GM12865 (cell line): ENCODE measurements around the gene SPECC1.
"Not testable (repeated sequence)": the region's sequence is repeated elsewhere in the genome, so short reads cannot be mapped to it uniquely, and the experiment has no call there.

Experiments
- DNase-seq: peaks from one replicate; pipeline ENCODE4 v3.0.0; 2010; ENCODE audit warnings: low read depth
- H3K4me3 ChIP-seq: 2 replicates; pipeline ENCODE4 v1.5.1; 2011; ENCODE audit warnings: mild to moderate bottlenecking, low read depth, low read length, control low read depth
- TF ChIP-seq, protein P1 (sequence below): IDR thresholded peaks from 2 replicates; pipeline ENCODE4 v1.5.1; 2011; ENCODE audit warnings: low read length, control low read depth, low read depth, inconsistent platforms; ENCODE audit not compliant: insufficient read depth; ENCODE audit errors: missing control alignments

The SPECC1 gene

GRCh38 chr17:20097330-20097729, 88.2 kb downstream of the SPECC1 start:
- no peak for DNase-seq
- no peak overlapping the region for H3K4me3 ChIP-seq
- TF ChIP-seq, protein P1, sequence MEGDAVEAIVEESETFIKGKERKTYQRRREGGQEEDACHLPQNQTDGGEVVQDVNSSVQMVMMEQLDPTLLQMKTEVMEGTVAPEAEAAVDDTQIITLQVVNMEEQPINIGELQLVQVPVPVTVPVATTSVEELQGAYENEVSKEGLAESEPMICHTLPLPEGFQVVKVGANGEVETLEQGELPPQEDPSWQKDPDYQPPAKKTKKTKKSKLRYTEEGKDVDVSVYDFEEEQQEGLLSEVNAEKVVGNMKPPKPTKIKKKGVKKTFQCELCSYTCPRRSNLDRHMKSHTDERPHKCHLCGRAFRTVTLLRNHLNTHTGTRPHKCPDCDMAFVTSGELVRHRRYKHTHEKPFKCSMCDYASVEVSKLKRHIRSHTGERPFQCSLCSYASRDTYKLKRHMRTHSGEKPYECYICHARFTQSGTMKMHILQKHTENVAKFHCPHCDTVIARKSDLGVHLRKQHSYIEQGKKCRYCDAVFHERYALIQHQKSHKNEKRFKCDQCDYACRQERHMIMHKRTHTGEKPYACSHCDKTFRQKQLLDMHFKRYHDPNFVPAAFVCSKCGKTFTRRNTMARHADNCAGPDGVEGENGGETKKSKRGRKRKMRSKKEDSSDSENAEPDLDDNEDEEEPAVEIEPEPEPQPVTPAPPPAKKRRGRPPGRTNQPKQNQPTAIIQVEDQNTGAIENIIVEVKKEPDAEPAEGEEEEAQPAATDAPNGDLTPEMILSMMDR, result no peak

DNA sequence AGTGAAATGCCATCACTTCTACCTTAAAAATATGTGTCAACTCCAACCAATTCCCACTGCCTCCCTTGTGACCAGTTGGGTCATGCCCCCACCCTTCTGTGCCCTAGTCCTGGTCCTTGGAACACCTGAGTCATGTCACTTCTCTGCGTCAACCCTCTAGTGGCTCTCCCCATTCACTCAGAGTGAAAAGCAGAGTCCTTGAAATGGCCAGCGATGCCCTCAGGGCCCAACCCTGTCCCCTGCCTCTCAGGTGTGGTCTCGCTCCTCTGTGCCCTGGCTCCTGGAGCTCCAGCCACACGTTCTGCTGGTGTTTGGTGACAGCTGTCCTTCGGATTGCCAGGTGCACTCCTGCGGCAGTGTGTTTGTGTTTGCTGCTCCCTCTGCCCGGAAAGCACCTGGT, 89.2 kb downstream of the SPECC1 start:
- TF ChIP-seq, protein P1, result no peak
- DNase-seq, result no peak
- no peak overlapping the region for H3K4me3 ChIP-seq

DNA sequence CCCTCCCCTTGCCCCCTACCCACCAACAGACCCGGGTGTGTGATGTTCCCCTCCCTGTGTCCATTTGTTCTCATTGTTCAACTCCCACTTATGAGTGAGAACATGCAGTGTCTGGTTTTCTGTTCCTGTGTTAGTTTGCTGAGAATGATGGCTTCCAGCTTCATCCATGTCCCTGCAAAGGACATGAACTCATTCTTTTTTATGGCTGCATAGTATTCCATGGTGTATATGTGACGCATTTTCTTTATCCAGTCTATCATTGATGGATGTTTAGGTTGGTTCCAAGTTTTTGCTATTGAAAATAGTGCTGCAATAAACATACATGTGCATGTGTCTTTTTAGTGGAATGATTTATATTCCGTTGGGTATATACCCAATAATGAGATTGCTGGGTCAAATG, 91.6 kb downstream of the SPECC1 start:
- H3K4me3 ChIP-seq, result not testable (repeated sequence)

DNA sequence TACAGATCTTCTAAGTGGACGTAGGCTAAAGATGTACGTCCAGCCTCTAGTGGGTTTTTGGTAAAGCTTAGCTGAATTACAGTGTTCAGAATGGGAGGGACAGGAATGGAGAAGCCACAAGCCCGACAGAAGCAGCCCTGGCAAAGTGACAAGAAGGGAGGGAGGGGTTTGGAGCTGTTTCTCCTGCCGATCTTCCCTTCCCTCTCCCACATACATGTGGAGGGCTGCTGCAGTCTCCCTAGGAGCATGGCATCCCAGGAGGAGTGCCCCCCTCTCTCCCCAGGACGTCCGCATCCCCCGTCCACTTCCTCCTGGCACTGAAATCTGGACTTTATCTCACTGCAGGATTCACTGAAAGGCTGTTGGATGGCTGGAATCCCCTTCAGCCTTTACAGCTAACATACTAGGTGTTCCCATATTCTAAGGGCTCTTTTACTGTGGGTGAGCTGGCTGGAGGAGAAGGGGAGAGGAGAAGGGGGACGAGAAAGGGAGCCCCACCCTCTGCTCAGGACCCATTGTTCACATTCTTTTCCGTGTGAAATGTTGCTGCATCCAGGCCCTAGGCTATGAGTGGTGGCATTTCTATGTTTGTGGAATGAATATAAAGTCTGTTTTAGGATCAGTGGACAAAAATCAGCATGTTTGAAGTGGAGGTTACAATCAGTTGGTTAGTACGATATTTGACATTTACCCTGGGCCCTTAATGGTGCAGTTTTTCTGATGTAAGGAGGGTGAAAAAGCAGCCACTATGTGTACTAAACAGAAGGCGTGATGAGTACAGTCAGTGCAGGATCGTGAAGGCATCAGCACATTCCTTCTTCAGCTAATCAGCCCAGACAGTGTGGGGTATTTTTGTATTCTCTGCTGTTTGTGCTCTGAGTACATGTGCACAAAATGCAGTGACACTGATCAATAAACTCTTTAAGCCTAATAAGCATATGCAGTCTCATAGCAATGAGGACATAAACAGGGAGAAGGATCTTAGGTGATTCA, 94.6 kb downstream of the SPECC1 start:
- DNase-seq, result no peak
- no peak overlapping the region for H3K4me3 ChIP-seq
- TF ChIP-seq, protein P1, result no peak

More for the DNA sequence above, 91.6 kb downstream of the SPECC1 start:
- not testable (repeated sequence) for DNase-seq

- peak; percentile 19 for DNase-seq
- TF ChIP-seq, protein P1, result no peak
- no peak overlapping the region for H3K4me3 ChIP-seq
These were observed 96.6 kb downstream of the SPECC1 start for GRCh38 chr17:20105539-20106280.

- not testable (repeated sequence) for H3K4me3 ChIP-seq, DNase-seq
These were observed 97.3 kb downstream of the SPECC1 start for GRCh38 chr17:20106446-20106845.

DNA sequence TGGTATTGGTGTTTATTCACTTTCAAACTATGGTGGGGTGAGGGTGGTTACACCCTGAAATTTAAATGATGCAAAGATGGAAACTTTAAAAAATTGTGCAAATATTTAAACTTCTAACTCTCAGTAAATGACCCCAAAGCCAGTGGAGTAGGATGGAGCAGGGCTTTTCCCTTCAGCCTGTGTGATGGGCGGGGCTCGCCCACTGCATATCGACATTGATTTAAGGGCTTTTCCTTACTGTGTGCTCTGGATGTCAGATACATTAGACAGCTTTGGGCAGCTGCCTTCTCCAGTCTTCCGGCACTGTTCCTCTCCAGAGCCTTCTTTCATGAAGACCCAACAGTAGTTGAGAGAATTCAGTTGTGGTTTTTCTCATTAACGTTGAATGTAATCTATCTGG, 99.9 kb downstream of the SPECC1 start:
- H3K4me3 ChIP-seq, result no peak overlapping the region
- no peak for DNase-seq
- TF ChIP-seq, protein P1, result no peak
